Activated CD4-positive, alpha-beta T cell treated with anti-CD3 and anti-CD28 coated beads, Interleukin-2, amount 50 U/mL, for 16 hours (primary cell): ENCODE data around the gene SLIT1.

Experiments
- DNase-seq: peaks from one replicate; pipeline ENCODE4 v3.0.0-alpha.2; 2020

The SLIT1 gene

GRCh38 chr10:96958071-96958470 is 227.7 kb downstream of the SLIT1 start:
- no peak for DNase-seq

GRCh38 chr10:96955794-96956193 is 230.0 kb downstream of the SLIT1 start:
- no peak for DNase-seq

- no peak for DNase-seq
Observed at GRCh38 chr10:96951954-96952353, 233.8 kb downstream of the SLIT1 start.

GRCh38 chr10:96949039-96949683 is 236.6 kb downstream of the SLIT1 start:
- DNase-seq, result no peak
